Large intestine (tissue), 3 donors: ENCODE data around the gene DNAJB2. TPM values are rescaled to one million over a fixed set of nuclear protein-coding genes. Genes with fewer than 3 reads are reported as not detected.
"Not testable (repeated sequence)": the region's sequence is repeated elsewhere in the genome, so short reads cannot be mapped to it uniquely, and the experiment has no call there.

ENCODE experiments used
- DNase-seq, 2 donors: peaks; one replicate each; pipeline versions ENCODE4 v3.0.0 to v3.0.0-alpha.2; 2013
- H3K27ac ChIP-seq: one replicate; pipeline ENCODE4 v1.5.1; 2013; ENCODE audit warnings: low read length
- H3K27me3 ChIP-seq: 2 replicates; pipeline ENCODE4 v1.6.1; 2013; ENCODE audit warnings: low read length; ENCODE audit not compliant: control insufficient read depth, insufficient read depth
- H3K36me3 ChIP-seq: 2 replicates; pipeline ENCODE4 v1.6.1; 2013; ENCODE audit warnings: low read length; ENCODE audit not compliant: control insufficient read depth, insufficient read depth
- H3K4me1 ChIP-seq: one replicate; pipeline ENCODE4 v1.6.1; 2013; ENCODE audit warnings: low read length; ENCODE audit not compliant: control insufficient read depth, insufficient read depth
- H3K4me3 ChIP-seq: one replicate; pipeline ENCODE4 v1.5.1; 2013; ENCODE audit warnings: low read length
- H3K9me3 ChIP-seq: one replicate; pipeline ENCODE4 v1.6.1; 2013; ENCODE audit warnings: mild to moderate bottlenecking, low read depth, low read length, moderate library complexity; ENCODE audit not compliant: control insufficient read depth
- whole genome bisulfite sequencing: methylation state at CpG from one replicate; pipeline ENCODE4 v1.1.5; 2013; ENCODE audit warnings: low lambda C conversion rate; ENCODE audit not compliant: insufficient coverage; 5-methylcytosine and 5-hydroxymethylcytosine counted together
- polyA plus RNA-seq: library from polyadenylated mRNA; unstranded; fragments of 120-200 nt; gene quantifications from one replicate; pipeline ENCODE4 v1.2.1, GENCODE V29; 2013

The DNAJB2 gene
- polyA plus RNA-seq, 1 donor, result 46.9 TPM

- Histone ChIP-seq H3K27me3 (no peaks in the 10 kb centered on the region), H3K9me3 (no peaks in the 10 kb centered on the region), H3K4me1 (peaks cover 5% of the 10 kb centered on the region), H3K27ac (no peak overlapping the region), H3K36me3 (peaks cover 46% of the 10 kb centered on the region), H3K4me3 (no peak overlapping the region)
- no CpG with 5 or more reads among the region's 16 CpGs for WGBS
- DNase-seq, result no peak
Measured at GRCh38 chr2:219284501-219285372, 5.6 kb downstream of the DNAJB2 start.

- H3K4me1 ChIP-seq, result no peaks in the 10 kb centered on the region
- no peaks in the 10 kb centered on the region for H3K9me3 ChIP-seq
- no peak overlapping the region for H3K4me3 ChIP-seq
- WGBS, result no CpG with 5 or more reads among the region's 12 CpGs
- no peak for DNase-seq
- no peak overlapping the region for H3K27ac ChIP-seq
- H3K36me3 ChIP-seq, result peaks cover 46% of the 10 kb centered on the region
- no peaks in the 10 kb centered on the region for H3K27me3 ChIP-seq
Measured at GRCh38 chr2:219285373-219285735, 6.2 kb downstream of the DNAJB2 start.

- Histone ChIP-seq H3K36me3 (peaks cover 42% of the 10 kb centered on the region), H3K27ac (no peak overlapping the region), H3K9me3 (no peaks in the 10 kb centered on the region), H3K4me1 (no peaks in the 10 kb centered on the region), H3K27me3 (no peaks in the 10 kb centered on the region), H3K4me3 (no peak overlapping the region)
- DNase-seq, result no peak
- no CpG with 5 or more reads among the region's 17 CpGs for WGBS
Measured at GRCh38 chr2:219285894-219286425, 6.8 kb downstream of the DNAJB2 start.

GRCh38 chr2:219286436-219287115, 7.4 kb downstream of the DNAJB2 start:
- Histone ChIP-seq H3K27me3 (no peaks in the 10 kb centered on the region), H3K36me3 (peaks cover 36% of the 10 kb centered on the region), H3K27ac (no peak overlapping the region), H3K4me1 (no peaks in the 10 kb centered on the region), H3K4me3 (no peak overlapping the region), H3K9me3 (no peaks in the 10 kb centered on the region)
- WGBS, result no CpG with 5 or more reads among the region's 12 CpGs
- no peak for DNase-seq

GRCh38 chr2:219287116-219287440, 7.9 kb downstream of the DNAJB2 start:
- not testable (repeated sequence) for H3K9me3 ChIP-seq, H3K4me3 ChIP-seq, H3K4me1 ChIP-seq, DNase-seq, H3K27ac ChIP-seq, H3K27me3 ChIP-seq
- WGBS, result no CpG with 5 or more reads among the region's 6 CpGs
- peaks cover 31% of the 10 kb centered on the region for H3K36me3 ChIP-seq

- no CpG with 5 or more reads among the region's 10 CpGs for WGBS
- Histone ChIP-seq H3K27ac (no peak overlapping the region), H3K27me3 (no peaks in the 10 kb centered on the region)
Measured at GRCh38 chr2:219287580-219288265, 8.6 kb downstream of the DNAJB2 start.

GRCh38 chr2:219289195-219289536, 10.0 kb downstream of the DNAJB2 start:
- Histone ChIP-seq H3K4me1 (peaks cover 3% of the 10 kb centered on the region), H3K9me3 (no peaks in the 10 kb centered on the region), H3K36me3 (peaks cover 15% of the 10 kb centered on the region), H3K27me3 (peaks cover 2% of the 10 kb centered on the region), H3K4me3 (no peak overlapping the region), H3K27ac (no peak overlapping the region)
- DNase-seq, result no peak
- WGBS, result no CpG with 5 or more reads among the region's 6 CpGs

More at GRCh38 chr2:219287580-219288265, 8.6 kb downstream of the DNAJB2 start:
- Histone ChIP-seq H3K9me3 (no peaks in the 10 kb centered on the region), H3K4me3 (no peak overlapping the region), H3K4me1 (no peaks in the 10 kb centered on the region), H3K36me3 (peaks cover 27% of the 10 kb centered on the region)
- DNase-seq, result no peak

GRCh38 chr2:219289537-219290361, 10.6 kb downstream of the DNAJB2 start:
- Histone ChIP-seq H3K36me3 (peaks cover 11% of the 10 kb centered on the region), H3K4me1 (peaks cover 6% of the 10 kb centered on the region), H3K27me3 (peaks cover 2% of the 10 kb centered on the region), H3K9me3 (no peaks in the 10 kb centered on the region), H3K27ac (no peak overlapping the region), H3K4me3 (no peak overlapping the region)
- WGBS, result no CpG with 5 or more reads among the region's 16 CpGs
- DNase-seq, result peak; percentile 48 to 50

GRCh38 chr2:219290381-219291171, 11.4 kb downstream of the DNAJB2 start:
- no CpG with 5 or more reads among the region's 16 CpGs for WGBS
- no peak for DNase-seq
- no peak overlapping the region for H3K27ac ChIP-seq
- peaks cover 9% of the 10 kb centered on the region for H3K4me1 ChIP-seq
- H3K36me3 ChIP-seq, result peaks cover 2% of the 10 kb centered on the region
- H3K9me3 ChIP-seq, result no peaks in the 10 kb centered on the region
- H3K27me3 ChIP-seq, result peaks cover 2% of the 10 kb centered on the region
- no peak overlapping the region for H3K4me3 ChIP-seq
